PC-9 (cell line): Measurements from ENCODE around the gene ADCY3. TPM values are rescaled to one million over a fixed set of nuclear protein-coding genes. Genes with fewer than 3 reads are reported as not detected.

Experiments
- BruUV-seq: library from RNA; stranded (reverse); fragments of 400-500 nt; replicated peaks from 2 replicates; lab custom pipeline; 2021; lab: Mats Ljungman, UMichigan
- CTCF ChIA-PET: fragments of 300-600 bp; sonication (Branson Sonifier 250); formaldehyde crosslinking; loops from one replicate; lab custom pipeline; 2022; ENCODE audit warnings: antibody characterized with exemption; lab: Charles Lee
- POLR2A ChIA-PET: fragments of 300-600 bp; sonication (Branson Sonifier 250); formaldehyde crosslinking; loops from one replicate; lab custom pipeline; 2022; ENCODE audit warnings: antibody characterized with exemption; ENCODE audit not compliant: unreplicated experiment; lab: Charles Lee
- DNase-seq, 2 experiments: peaks; one replicate each; pipeline versions ENCODE4 v3.0.0 to v3.0.0-alpha.2; 2015 to 2022; ENCODE audit warnings: mixed read lengths in 1 of 2
- H2AFZ ChIP-seq: fragments of 200-600 bp; sonication (generic); 2 replicates; pipeline ENCODE4 v1.8.1; 2017; ENCODE audit warnings: antibody characterized with exemption
- H3F3A ChIP-seq: fragments of 200-600 bp; sonication (generic); 2 replicates; pipeline ENCODE4 v1.8.1; 2017; ENCODE audit warnings: antibody characterized with exemption, mild to moderate bottlenecking, low read depth; ENCODE audit not compliant: insufficient read depth
- H3K27ac ChIP-seq: fragments of 200-600 bp; sonication (generic); 2 replicates; pipeline ENCODE4 v1.6.1; 2016; ENCODE audit warnings: mixed run types
- H3K27me3 ChIP-seq: fragments of 200-600 bp; sonication (generic); 2 replicates; pipeline ENCODE4 v1.6.1; 2016; ENCODE audit warnings: low read depth, mixed run types; ENCODE audit not compliant: insufficient read depth
- H3K36me3 ChIP-seq: fragments of 200-600 bp; sonication (generic); 2 replicates; pipeline ENCODE4 v1.6.1; 2016; ENCODE audit warnings: low read depth, mixed run types
- H3K4me1 ChIP-seq: fragments of 200-600 bp; sonication (generic); replicated peaks from 2 replicates; pipeline ENCODE4 v1.6.1; 2016; ENCODE audit warnings: mixed run types; ENCODE audit not compliant: insufficient read depth
- H3K4me2 ChIP-seq: fragments of 200-600 bp; sonication (generic); 2 replicates; pipeline ENCODE4 v1.6.1; 2017; ENCODE audit warnings: mixed run types
- H3K4me3 ChIP-seq: fragments of 200-600 bp; sonication (generic); 2 replicates; pipeline ENCODE4 v1.6.1; 2016; ENCODE audit warnings: mixed run types
- H3K79me2 ChIP-seq: fragments of 200-600 bp; sonication (generic); 2 replicates; pipeline ENCODE4 v1.6.1; 2017; ENCODE audit warnings: low read depth, mixed run types
- H3K9me2 ChIP-seq: fragments of 200-600 bp; sonication (generic); 2 replicates; pipeline ENCODE4 v1.8.1; 2017; ENCODE audit warnings: mild to moderate bottlenecking; ENCODE audit not compliant: insufficient read depth
- H3K9me3 ChIP-seq: fragments of 200-600 bp; sonication (generic); 2 replicates; pipeline ENCODE4 v1.8.1; 2016; ENCODE audit warnings: low read depth; ENCODE audit not compliant: insufficient read depth
- H4K20me1 ChIP-seq: fragments of 200-600 bp; sonication (generic); 2 replicates; pipeline ENCODE4 v1.8.1; 2017; ENCODE audit not compliant: insufficient read depth
- CTCF ChIP-seq: fragments of 200-600 bp; sonication (generic); conservative IDR thresholded peaks from 2 replicates; pipeline ENCODE4 v1.6.1; 2017; ENCODE audit warnings: mixed run types, antibody characterized with exemption, mild to moderate bottlenecking, moderate library complexity
- EZH2 ChIP-seq: fragments of 200-600 bp; sonication (generic); IDR thresholded peaks from 2 replicates; pipeline ENCODE4 v1.8.0; 2017; ENCODE audit warnings: antibody characterized with exemption, low read depth
- intact Hi-C: fragments of 100-400 bp; cut with micrococcal nuclease; formaldehyde crosslinking; loops from one replicate; pipeline ENCODE4 v1.10.0; 2022; ENCODE audit not compliant: unreplicated experiment
- total RNA-seq: library from RNA; stranded (reverse); gene quantifications from 2 replicates; pipeline ENCODE4 v1.2.3, GENCODE V29; 2021

Gene ADCY3
- total RNA-seq, 1 experiment from 2014 or later, result 46.3 TPM

- H2AFZ ChIP-seq, result no peak overlapping the region
- no peaks in the 10 kb centered on the region for H3K9me2 ChIP-seq
- intact Hi-C loops, result no loop called here
- DNase-seq, result no peak
- peaks cover 14% of the 10 kb centered on the region; the same call in 1 of the 2 replicates for H3K36me3 ChIP-seq
- no peaks in the 10 kb centered on the region for H3K4me1 ChIP-seq
- H3K9me3 ChIP-seq, result no peaks in the 10 kb centered on the region
- POLR2A ChIA-PET, result no interaction called here
- TF ChIP-seq CTCF (no peak), EZH2 (no peak)
- no peak overlapping the region for H3K4me3 ChIP-seq
- H3F3A ChIP-seq, result no peaks in the 10 kb centered on the region
- H4K20me1 ChIP-seq, result no peaks in the 10 kb centered on the region
- H3K79me2 ChIP-seq, result no peaks in the 10 kb centered on the region
- no TSS peak for BruUV-seq
- CTCF ChIA-PET, result no interaction called here
- H3K27ac ChIP-seq, result no peak overlapping the region
- no peak overlapping the region for H3K4me2 ChIP-seq
- H3K27me3 ChIP-seq, result no peaks in the 10 kb centered on the region
Measured at GRCh38 chr2:24820598-24821432, 99.2 kb downstream of the ADCY3 start.

DNA sequence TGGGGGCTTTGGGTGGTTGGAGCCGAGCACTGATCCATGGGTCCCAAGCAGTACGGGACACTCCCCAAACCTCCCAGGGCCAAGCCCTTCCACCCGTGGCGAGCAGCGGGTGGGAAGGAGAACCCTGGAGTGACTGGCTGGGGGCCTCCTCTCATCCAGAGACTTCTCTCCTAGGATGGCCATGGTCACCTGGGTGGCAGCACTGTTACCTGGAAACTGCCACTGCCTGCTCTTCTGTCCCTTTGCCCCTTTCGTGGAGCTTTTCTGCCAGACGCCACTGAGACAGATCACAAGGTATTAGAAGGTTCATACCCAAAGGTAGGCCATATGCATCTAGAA, 99.9 kb downstream of the ADCY3 start:
- BruUV-seq, result no TSS peak
- no peaks in the 10 kb centered on the region for H3K4me1 ChIP-seq
- H3K27me3 ChIP-seq, result no peaks in the 10 kb centered on the region
- H3K36me3 ChIP-seq, result peaks cover 14% of the 10 kb centered on the region; the same call in 1 of the 2 replicates
- intact Hi-C loops, result no loop called here
- H3K4me3 ChIP-seq, result no peak overlapping the region
- H3K27ac ChIP-seq, result no peak overlapping the region
- H3K4me2 ChIP-seq, result no peak overlapping the region
- no peaks in the 10 kb centered on the region for H3K9me2 ChIP-seq
- H3K9me3 ChIP-seq, result no peaks in the 10 kb centered on the region
- CTCF ChIA-PET, result no interaction called here
- H4K20me1 ChIP-seq, result no peaks in the 10 kb centered on the region
- POLR2A ChIA-PET, result no interaction called here
- H3F3A ChIP-seq, result no peaks in the 10 kb centered on the region
- no peaks in the 10 kb centered on the region for H3K79me2 ChIP-seq
- no peak for DNase-seq
- no peak overlapping the region for H2AFZ ChIP-seq
- TF ChIP-seq EZH2, result no peak
- TF ChIP-seq CTCF, result no peak

- Histone ChIP-seq H3K79me2 (no peaks in the 10 kb centered on the region), H3K4me2 (no peak overlapping the region), H3F3A (no peaks in the 10 kb centered on the region), H4K20me1 (no peaks in the 10 kb centered on the region), H3K4me3 (no peak overlapping the region), H3K4me1 (no peaks in the 10 kb centered on the region), H3K9me2 (no peaks in the 10 kb centered on the region), H3K27ac (no peak overlapping the region), H3K27me3 (no peaks in the 10 kb centered on the region), H3K9me3 (no peaks in the 10 kb centered on the region), H3K36me3 (peaks cover 14% of the 10 kb centered on the region; the same call in 1 of the 2 replicates), H2AFZ (no peak overlapping the region)
- ChIA-PET CTCF (no interaction called here), POLR2A (no interaction called here)
- TF ChIP-seq EZH2, result no peak
- no peak for TF ChIP-seq CTCF
- no peak for DNase-seq
- intact Hi-C loops, result no loop called here
- BruUV-seq, result TSS peak; percentile 20
Measured at GRCh38 chr2:24819442-24820174, 100.4 kb downstream of the ADCY3 start.
